Caco-2 (cell line): Measurements from ENCODE around the gene PPP2R3C. TPM values are rescaled to one million over a fixed set of nuclear protein-coding genes. Genes with fewer than 3 reads are reported as not detected.

ENCODE experiments used
- BruUV-seq: library from RNA; stranded (reverse); fragments of 400-500 nt; replicated peaks from 2 replicates; lab custom pipeline; 2021; lab: Mats Ljungman, UMichigan
- CTCF ChIA-PET: fragments of 300-600 bp; sonication (Branson Sonifier 250); formaldehyde crosslinking; loops from one replicate; lab custom pipeline; 2022; ENCODE audit warnings: antibody characterized with exemption; lab: Charles Lee
- POLR2A ChIA-PET: fragments of 300-600 bp; sonication (Branson Sonifier 250); formaldehyde crosslinking; loops from one replicate; lab custom pipeline; 2022; ENCODE audit warnings: antibody characterized with exemption; lab: Charles Lee
- DNase-seq, 2 experiments: peaks; one replicate each; pipeline versions ENCODE4 v3.0.0 to v3.0.0-alpha.2; 2020 to 2022
- H3K27me3 ChIP-seq: replicated peaks from 2 replicates; pipeline ENCODE4 v1.6.0; 2011; ENCODE audit warnings: low read length; ENCODE audit not compliant: control insufficient read depth, insufficient read depth
- H3K36me3 ChIP-seq: 2 replicates; pipeline ENCODE4 v1.5.1; 2011; ENCODE audit warnings: low read length; ENCODE audit not compliant: control insufficient read depth, insufficient read depth
- H3K4me1 ChIP-seq: fragments of 250-450 bp; sonication (Bioruptor Pico); 2 replicates; pipeline ENCODE4 v1.5.1; 2020; ENCODE audit warnings: mild to moderate bottlenecking
- H3K4me3 ChIP-seq: 2 replicates; pipeline ENCODE4 v1.5.1; 2011; ENCODE audit warnings: low read depth, mild to moderate bottlenecking, control low read depth, low read length
- H3K9me3 ChIP-seq: fragments of 250-450 bp; sonication (Bioruptor Pico); 2 replicates; pipeline ENCODE4 v1.5.1; 2020; ENCODE audit warnings: mild to moderate bottlenecking, moderate library complexity
- H3K27ac Mint-ChIP-seq: one replicate; pipeline ENCODE4 v1.8.0; 2022; ENCODE audit warnings: mixed read lengths; ENCODE audit not compliant: unreplicated experiment
- H3K27me3 Mint-ChIP-seq: one replicate; pipeline ENCODE4 v1.8.0; 2022; ENCODE audit warnings: mixed read lengths; ENCODE audit not compliant: insufficient read depth, unreplicated experiment
- H3K36me3 Mint-ChIP-seq: one replicate; pipeline ENCODE4 v1.8.0; 2022; ENCODE audit warnings: mild to moderate bottlenecking, mixed read lengths; ENCODE audit not compliant: insufficient read depth, unreplicated experiment
- H3K4me1 Mint-ChIP-seq: one replicate; pipeline ENCODE4 v1.8.0; 2022; ENCODE audit warnings: low read depth, mixed read lengths; ENCODE audit not compliant: unreplicated experiment
- H3K4me3 Mint-ChIP-seq: one replicate; pipeline ENCODE4 v1.8.0; 2022; ENCODE audit warnings: mild to moderate bottlenecking, moderate library complexity, mixed read lengths; ENCODE audit not compliant: unreplicated experiment
- H3K9me3 Mint-ChIP-seq: one replicate; pipeline ENCODE4 v1.8.0; 2022; ENCODE audit warnings: mixed read lengths; ENCODE audit not compliant: unreplicated experiment
- intact Hi-C: fragments of 100-400 bp; cut with micrococcal nuclease; formaldehyde crosslinking; loops from one replicate; pipeline ENCODE4 v1.10.0; 2022; ENCODE audit not compliant: unreplicated experiment
- total RNA-seq: library from RNA; stranded (reverse); gene quantifications from 2 replicates; pipeline ENCODE4 v1.2.3, GENCODE V29; 2022
- TF ChIP-seq, protein P1 (sequence below), 2 experiments: fragments of 200-600 bp in 1 of 2; IDR thresholded peaks; 1 replicate in 1 of 2; 2 replicates in 1 of 2; pipeline versions ENCODE4 v1.5.1 to v1.8.0; 2011 to 2022; ENCODE audit warnings: antibody characterized with exemption in 1 of 2, control low read depth in 1 of 2, inconsistent platforms in 1 of 2, low read depth in 1 of 2, low read length in 1 of 2, mild to moderate bottlenecking in 1 of 2, moderate library complexity in 1 of 2; ENCODE audit not compliant: insufficient read depth in 1 of 2, severe bottlenecking in 1 of 2, unreplicated experiment in 1 of 2

Gene PPP2R3C
- total RNA-seq, 1 experiment from 2014 or later, result 23.3 TPM

DNA sequence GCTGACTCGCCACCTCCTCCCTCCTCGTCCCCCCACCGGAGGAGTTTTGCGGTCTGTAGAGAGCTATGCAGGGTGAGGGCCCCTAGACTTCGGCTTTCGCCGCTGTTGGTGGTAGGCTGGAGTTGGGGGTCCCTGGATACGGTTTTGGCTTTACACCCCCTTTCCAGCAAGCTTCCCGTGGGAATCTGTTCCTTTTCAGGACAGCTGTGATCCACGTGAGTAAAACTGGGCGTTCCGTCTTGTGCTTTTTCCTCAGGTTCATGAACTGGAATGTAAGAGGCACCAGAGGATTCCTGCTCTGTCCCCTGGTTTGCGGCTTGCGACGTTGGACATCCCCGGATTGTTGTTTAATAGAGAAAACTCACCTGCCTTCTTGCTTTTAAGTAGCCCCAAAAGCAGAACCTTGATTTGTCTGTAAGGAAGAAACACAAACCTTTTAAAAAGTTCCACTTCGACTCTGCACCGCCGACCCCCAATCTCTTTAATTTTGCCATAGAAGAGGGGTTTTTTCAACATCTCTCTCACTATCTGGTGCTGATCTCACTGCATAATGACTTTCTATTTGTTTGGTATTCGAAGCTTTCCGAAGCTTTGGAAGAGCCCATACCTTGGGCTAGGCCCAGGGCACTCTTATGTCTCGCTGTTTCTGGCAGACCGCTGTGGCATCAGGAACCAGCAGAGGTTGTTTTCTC lies 1.1 kb upstream of the PPP2R3C start:
- Mint-ChIP-seq H3K27me3 (no peaks in the 10 kb centered on the region), H3K36me3 (peaks cover 53% of the 10 kb centered on the region), H3K4me1 (peaks cover 38% of the 10 kb centered on the region), H3K27ac (peak overlapping the region; percentile 100), H3K9me3 (no peaks in the 10 kb centered on the region), H3K4me3 (peak overlapping the region; percentile 88)
- TSS peak; percentile 46 for BruUV-seq
- H3K4me1 ChIP-seq, result no peaks in the 10 kb centered on the region
- DNase-seq, result no peak
- TF ChIP-seq, protein P1, sequence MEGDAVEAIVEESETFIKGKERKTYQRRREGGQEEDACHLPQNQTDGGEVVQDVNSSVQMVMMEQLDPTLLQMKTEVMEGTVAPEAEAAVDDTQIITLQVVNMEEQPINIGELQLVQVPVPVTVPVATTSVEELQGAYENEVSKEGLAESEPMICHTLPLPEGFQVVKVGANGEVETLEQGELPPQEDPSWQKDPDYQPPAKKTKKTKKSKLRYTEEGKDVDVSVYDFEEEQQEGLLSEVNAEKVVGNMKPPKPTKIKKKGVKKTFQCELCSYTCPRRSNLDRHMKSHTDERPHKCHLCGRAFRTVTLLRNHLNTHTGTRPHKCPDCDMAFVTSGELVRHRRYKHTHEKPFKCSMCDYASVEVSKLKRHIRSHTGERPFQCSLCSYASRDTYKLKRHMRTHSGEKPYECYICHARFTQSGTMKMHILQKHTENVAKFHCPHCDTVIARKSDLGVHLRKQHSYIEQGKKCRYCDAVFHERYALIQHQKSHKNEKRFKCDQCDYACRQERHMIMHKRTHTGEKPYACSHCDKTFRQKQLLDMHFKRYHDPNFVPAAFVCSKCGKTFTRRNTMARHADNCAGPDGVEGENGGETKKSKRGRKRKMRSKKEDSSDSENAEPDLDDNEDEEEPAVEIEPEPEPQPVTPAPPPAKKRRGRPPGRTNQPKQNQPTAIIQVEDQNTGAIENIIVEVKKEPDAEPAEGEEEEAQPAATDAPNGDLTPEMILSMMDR (IDR thresholded peaks at IDR 0.05; ENCODE audit: insufficient read depth in 1 of 2, low read depth in 1 of 2, low read length in 1 of 2, severe bottlenecking in 1 of 2, unreplicated experiment in 1 of 2), result no peak
- POLR2A ChIA-PET, result interaction anchor here (0.7 to 2.1 kb wide), 5 partner anchors 45 to 282 kb away, joined by 4 to 35 read pairs (median 10); partner anchors contain the start of genes FAM177A1, NFKBIA, PSMA6 and SRP54
- H3K36me3 ChIP-seq, result no peaks in the 10 kb centered on the region
- no peaks in the 10 kb centered on the region for H3K9me3 ChIP-seq
- intact Hi-C loops, result loop anchor here (2.0 to 10.0 kb wide), 3 partner anchors 76 to 282 kb away; partner anchors contain the start of genes FAM177A1, NFKBIA and PSMA6
- H3K4me3 ChIP-seq, result peak overlapping the region; percentile 70
- CTCF ChIA-PET, result no interaction called here
- no peaks in the 10 kb centered on the region for H3K27me3 ChIP-seq

DNA sequence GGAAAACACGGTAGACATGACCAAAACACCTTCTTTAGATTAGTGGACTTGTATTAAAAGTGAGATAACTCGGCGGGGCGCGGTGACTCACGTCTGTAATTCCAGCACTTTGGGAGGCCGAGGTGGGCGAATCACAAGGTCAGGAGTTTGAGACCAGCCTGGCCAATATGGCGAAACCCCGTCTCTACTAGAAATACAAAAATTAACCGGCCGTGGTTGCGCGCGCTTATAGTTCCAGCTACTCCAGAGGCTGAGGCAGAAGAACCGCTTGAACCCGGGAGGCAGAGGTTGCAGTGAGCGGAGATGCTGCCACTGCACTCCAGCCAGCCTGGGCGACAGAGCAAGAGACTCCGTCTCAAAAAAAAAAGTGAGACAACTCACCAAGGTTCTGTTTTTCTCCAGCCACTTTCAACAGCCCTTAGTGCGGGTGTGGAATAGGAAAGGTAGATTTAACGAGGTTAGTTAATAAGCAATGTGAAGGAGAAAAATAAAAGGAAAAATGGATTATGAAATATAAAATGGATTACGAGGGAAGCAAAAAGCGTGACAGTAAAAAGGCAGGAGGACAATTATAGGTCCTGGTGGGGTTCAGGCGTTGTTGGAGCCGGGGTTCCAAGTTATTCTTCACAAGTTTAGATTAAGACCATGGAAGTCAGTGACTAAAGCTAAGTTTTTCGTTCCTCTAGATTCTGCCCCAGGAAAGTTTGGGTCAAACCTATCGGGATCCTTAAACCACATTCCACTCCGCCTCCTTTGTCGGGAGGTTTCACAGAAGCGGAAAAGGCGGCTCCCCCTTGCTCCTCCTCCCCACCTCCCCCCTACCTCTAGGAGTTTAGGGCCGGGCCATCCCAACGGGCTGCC lies 534 bp downstream of the PPP2R3C start:
- peak overlapping the region; percentile 70 for H3K4me3 ChIP-seq
- Mint-ChIP-seq H3K36me3 (peaks cover 59% of the 10 kb centered on the region), H3K27me3 (no peaks in the 10 kb centered on the region), H3K27ac (peak overlapping the region; percentile 100), H3K4me1 (peaks cover 37% of the 10 kb centered on the region), H3K9me3 (no peaks in the 10 kb centered on the region), H3K4me3 (peak overlapping the region; percentile 88)
- H3K4me1 ChIP-seq, result no peaks in the 10 kb centered on the region
- no peaks in the 10 kb centered on the region for H3K9me3 ChIP-seq
- H3K36me3 ChIP-seq, result no peaks in the 10 kb centered on the region
- ChIA-PET POLR2A (interaction anchor here (0.5 to 2.1 kb wide), 8 partner anchors 38 to 1199 kb away, joined by 3 to 35 read pairs (median 8); partner anchors contain the start of genes FAM177A1, MBIP, NFKBIA and PSMA6), CTCF (no interaction called here)
- no peaks in the 10 kb centered on the region for H3K27me3 ChIP-seq
- TF ChIP-seq, protein P1 (IDR thresholded peaks at IDR 0.05; ENCODE audit: insufficient read depth in 1 of 2, low read depth in 1 of 2, low read length in 1 of 2, severe bottlenecking in 1 of 2, unreplicated experiment in 1 of 2), result no peak
- intact Hi-C loops, result loop anchor here (1.0 to 10.0 kb wide), 4 partner anchors 8 to 284 kb away; partner anchors contain the start of genes NFKBIA, PSMA6 and SRP54
- DNase-seq, result no peak
- TSS peak; percentile 66 for BruUV-seq

DNA sequence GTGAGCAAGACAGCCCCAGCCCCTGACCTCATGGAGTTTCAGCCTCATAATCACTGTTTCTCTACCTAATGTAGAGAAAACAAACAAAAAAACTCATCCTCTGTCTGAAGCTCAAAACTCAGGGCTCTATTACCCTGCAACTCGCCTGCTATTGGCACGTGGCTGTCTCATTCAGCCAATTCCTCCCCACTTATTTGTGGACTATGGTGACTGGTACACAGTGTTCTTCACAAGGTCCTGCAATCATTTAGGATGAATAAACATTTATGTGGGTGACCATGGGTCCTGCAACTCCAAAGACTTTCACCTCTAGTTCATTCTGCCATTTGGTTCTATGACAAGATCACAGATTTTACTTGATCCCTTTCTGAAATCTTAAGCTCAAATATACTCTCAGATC lies 4.7 kb downstream of the PPP2R3C start:
- POLR2A ChIA-PET, result interaction anchor here (0.6 kb wide), 1 partner anchor 71 kb away, joined by 3 read pairs; the partner anchor contains the start of gene FAM177A1
- no TSS peak for BruUV-seq
- H3K4me3 Mint-ChIP-seq, result no peak overlapping the region
- no peaks in the 10 kb centered on the region for H3K9me3 Mint-ChIP-seq
- peaks cover 18% of the 10 kb centered on the region for H3K4me1 ChIP-seq
- H3K9me3 ChIP-seq, result no peaks in the 10 kb centered on the region
- no peak for DNase-seq
- peaks cover 2% of the 10 kb centered on the region; the same call in 1 of the 2 replicates for H3K36me3 ChIP-seq
- H3K4me1 Mint-ChIP-seq, result peaks cover 36% of the 10 kb centered on the region
- intact Hi-C loops, result no loop called here
- CTCF ChIA-PET, result no interaction called here
- H3K27me3 Mint-ChIP-seq, result no peaks in the 10 kb centered on the region
- H3K27ac Mint-ChIP-seq, result no peak overlapping the region
- TF ChIP-seq, protein P1 (IDR thresholded peaks at IDR 0.05; ENCODE audit: insufficient read depth in 1 of 2, low read depth in 1 of 2, low read length in 1 of 2, severe bottlenecking in 1 of 2, unreplicated experiment in 1 of 2), result no peak
- H3K36me3 Mint-ChIP-seq, result peaks cover 73% of the 10 kb centered on the region
- H3K27me3 ChIP-seq, result no peaks in the 10 kb centered on the region
- H3K4me3 ChIP-seq, result no peak overlapping the region
